HL-60 (cell line): Measurements from ENCODE around the gene TMEM231.
"Not testable (repeated sequence)": the region's sequence is repeated elsewhere in the genome, so short reads cannot be mapped to it uniquely, and the experiment has no call there.

Experiments
- DNase-seq, 2 experiments: peaks; one replicate each; pipeline ENCODE4 v3.0.0-alpha.2; 2010 to 2020; ENCODE audit warnings: low read depth in 1 of 2, low spot score in 1 of 2
- H3K27ac ChIP-seq: fragments of 250-450 bp; sonication (Bioruptor Pico); replicated peaks from 2 replicates; pipeline ENCODE4 v1.5.1; 2020; ENCODE audit warnings: mild to moderate bottlenecking, moderate library complexity
- H3K27me3 ChIP-seq: fragments of 250-450 bp; sonication (Bioruptor Pico); 2 replicates; pipeline ENCODE4 v1.5.1; 2021; ENCODE audit warnings: mild to moderate bottlenecking, moderate library complexity; ENCODE audit not compliant: insufficient read depth, poor library complexity, severe bottlenecking
- H3K4me3 ChIP-seq: replicated peaks from 2 replicates; pipeline ENCODE4 v1.5.1; 2011; ENCODE audit warnings: mild to moderate bottlenecking, control low read depth, low read length; ENCODE audit not compliant: insufficient read depth
- GABPA ChIP-seq: IDR thresholded peaks from 2 replicates; pipeline ENCODE4 v1.6.1; 2012; ENCODE audit warnings: low read depth
- POLR2AphosphoS5 ChIP-seq: IDR thresholded peaks from 2 replicates; pipeline ENCODE4 v1.6.1; 2012; ENCODE audit warnings: low read depth
- SPI1 ChIP-seq: IDR thresholded peaks from 2 replicates; pipeline ENCODE4 v1.6.1; 2012; ENCODE audit warnings: low read depth, mild to moderate bottlenecking, borderline replicate concordance
- TF ChIP-seq, protein P1 (sequence below): IDR thresholded peaks from one replicate; pipeline ENCODE4 v1.5.1; 2011; ENCODE audit warnings: low read length, control low read depth, inconsistent platforms; ENCODE audit not compliant: insufficient read depth
- TF ChIP-seq, protein P2 (sequence below): IDR thresholded peaks from 2 replicates; pipeline ENCODE4 v1.6.1; 2012; ENCODE audit warnings: low read depth; ENCODE audit not compliant: insufficient replicate concordance

The TMEM231 gene

DNA sequence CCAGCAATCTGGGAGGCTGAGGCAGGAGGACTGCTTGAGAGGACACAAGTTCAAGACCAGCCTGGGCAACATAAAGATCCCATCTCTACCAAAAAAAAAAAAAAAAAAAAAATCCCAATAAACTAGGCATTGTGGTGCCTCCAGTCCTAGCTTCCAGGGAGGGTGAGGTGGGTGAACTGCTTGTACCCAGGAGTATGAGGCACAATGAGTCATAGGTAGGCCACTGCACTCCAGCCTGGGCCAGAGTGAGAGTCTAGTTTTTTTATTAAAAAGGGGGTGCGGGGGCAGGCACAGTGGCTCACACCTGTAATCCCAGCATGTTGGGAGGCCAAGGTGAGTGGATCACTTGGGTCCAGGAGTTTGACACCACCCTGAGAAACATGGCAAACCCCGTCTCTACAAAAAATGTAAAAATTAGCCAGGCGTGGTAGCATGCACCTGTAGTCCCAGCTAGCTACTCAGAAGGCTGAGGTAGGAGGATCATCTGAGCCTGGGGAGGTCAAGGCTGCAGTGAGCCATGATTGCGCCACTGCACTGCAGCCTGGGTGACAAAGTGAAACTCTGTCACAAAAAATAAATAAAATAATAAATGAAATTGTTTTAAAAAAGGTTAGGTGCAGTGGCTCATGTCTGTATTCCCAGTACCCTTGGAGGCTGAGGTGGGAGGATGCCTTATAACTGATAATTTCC is 53.0 kb downstream of the TMEM231 start:
- H3K4me3 ChIP-seq, result no peak overlapping the region
- DNase-seq, result no peak
- TF ChIP-seq POLR2AphosphoS5, result no peak
- TF ChIP-seq, protein P1, sequence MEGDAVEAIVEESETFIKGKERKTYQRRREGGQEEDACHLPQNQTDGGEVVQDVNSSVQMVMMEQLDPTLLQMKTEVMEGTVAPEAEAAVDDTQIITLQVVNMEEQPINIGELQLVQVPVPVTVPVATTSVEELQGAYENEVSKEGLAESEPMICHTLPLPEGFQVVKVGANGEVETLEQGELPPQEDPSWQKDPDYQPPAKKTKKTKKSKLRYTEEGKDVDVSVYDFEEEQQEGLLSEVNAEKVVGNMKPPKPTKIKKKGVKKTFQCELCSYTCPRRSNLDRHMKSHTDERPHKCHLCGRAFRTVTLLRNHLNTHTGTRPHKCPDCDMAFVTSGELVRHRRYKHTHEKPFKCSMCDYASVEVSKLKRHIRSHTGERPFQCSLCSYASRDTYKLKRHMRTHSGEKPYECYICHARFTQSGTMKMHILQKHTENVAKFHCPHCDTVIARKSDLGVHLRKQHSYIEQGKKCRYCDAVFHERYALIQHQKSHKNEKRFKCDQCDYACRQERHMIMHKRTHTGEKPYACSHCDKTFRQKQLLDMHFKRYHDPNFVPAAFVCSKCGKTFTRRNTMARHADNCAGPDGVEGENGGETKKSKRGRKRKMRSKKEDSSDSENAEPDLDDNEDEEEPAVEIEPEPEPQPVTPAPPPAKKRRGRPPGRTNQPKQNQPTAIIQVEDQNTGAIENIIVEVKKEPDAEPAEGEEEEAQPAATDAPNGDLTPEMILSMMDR, result no peak
- no peak for TF ChIP-seq GABPA
- no peak for TF ChIP-seq SPI1
- TF ChIP-seq, protein P2, sequence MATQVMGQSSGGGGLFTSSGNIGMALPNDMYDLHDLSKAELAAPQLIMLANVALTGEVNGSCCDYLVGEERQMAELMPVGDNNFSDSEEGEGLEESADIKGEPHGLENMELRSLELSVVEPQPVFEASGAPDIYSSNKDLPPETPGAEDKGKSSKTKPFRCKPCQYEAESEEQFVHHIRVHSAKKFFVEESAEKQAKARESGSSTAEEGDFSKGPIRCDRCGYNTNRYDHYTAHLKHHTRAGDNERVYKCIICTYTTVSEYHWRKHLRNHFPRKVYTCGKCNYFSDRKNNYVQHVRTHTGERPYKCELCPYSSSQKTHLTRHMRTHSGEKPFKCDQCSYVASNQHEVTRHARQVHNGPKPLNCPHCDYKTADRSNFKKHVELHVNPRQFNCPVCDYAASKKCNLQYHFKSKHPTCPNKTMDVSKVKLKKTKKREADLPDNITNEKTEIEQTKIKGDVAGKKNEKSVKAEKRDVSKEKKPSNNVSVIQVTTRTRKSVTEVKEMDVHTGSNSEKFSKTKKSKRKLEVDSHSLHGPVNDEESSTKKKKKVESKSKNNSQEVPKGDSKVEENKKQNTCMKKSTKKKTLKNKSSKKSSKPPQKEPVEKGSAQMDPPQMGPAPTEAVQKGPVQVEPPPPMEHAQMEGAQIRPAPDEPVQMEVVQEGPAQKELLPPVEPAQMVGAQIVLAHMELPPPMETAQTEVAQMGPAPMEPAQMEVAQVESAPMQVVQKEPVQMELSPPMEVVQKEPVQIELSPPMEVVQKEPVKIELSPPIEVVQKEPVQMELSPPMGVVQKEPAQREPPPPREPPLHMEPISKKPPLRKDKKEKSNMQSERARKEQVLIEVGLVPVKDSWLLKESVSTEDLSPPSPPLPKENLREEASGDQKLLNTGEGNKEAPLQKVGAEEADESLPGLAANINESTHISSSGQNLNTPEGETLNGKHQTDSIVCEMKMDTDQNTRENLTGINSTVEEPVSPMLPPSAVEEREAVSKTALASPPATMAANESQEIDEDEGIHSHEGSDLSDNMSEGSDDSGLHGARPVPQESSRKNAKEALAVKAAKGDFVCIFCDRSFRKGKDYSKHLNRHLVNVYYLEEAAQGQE, result no peak

DNA sequence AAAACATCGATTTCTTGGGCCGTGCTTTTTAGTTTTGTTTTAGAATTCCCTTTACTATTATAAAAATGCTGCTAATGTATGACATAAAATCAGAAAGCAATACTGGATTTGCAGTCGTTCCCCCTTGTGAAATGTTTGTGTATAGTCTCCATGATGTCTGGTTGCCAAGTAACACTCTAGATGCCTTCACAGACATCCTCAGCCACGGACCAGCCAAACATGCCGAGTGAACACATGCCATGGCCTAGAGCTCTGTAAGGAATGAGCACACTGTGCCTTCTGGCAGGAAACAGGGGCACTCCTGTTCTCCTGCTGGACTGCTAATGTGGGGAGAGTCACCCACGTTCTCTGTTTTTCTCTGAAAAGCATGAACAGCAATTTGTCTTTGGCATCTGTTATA is 54.2 kb downstream of the TMEM231 start:
- DNase-seq, H3K27me3 ChIP-seq, H3K4me3 ChIP-seq, H3K27ac ChIP-seq: not testable (repeated sequence)

More for the DNA sequence above, 53.0 kb downstream of the TMEM231 start:
- H3K27me3 ChIP-seq, result peaks cover 3% of the 10 kb centered on the region
- no peak overlapping the region for H3K27ac ChIP-seq

DNA sequence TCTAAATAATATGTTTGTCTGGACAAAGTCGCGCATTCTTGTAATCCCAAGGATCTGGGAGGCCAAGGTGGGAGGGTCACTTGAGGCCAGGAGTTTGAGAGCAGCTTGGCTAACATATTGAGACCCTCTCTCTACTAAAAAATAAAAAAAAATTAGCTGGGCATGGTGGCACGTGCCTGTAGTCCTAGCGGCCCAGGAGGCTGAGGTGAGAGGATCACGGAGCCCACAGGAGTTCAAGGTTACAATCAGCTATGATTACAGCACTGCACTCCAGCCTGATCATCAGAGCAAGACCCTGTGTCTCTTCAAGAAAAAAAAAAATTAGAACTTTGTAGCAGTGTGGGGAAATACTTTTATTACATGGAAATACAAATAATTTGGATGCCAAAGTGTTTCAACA is 54.7 kb downstream of the TMEM231 start:
- no peak for TF ChIP-seq POLR2AphosphoS5
- TF ChIP-seq, protein P1, result no peak
- TF ChIP-seq SPI1, result no peak
- TF ChIP-seq GABPA, result no peak
- TF ChIP-seq, protein P2, result no peak
- no peak for DNase-seq
- Histone ChIP-seq H3K27me3 (peaks cover 7% of the 10 kb centered on the region), H3K4me3 (no peak overlapping the region), H3K27ac (no peak overlapping the region)

DNA sequence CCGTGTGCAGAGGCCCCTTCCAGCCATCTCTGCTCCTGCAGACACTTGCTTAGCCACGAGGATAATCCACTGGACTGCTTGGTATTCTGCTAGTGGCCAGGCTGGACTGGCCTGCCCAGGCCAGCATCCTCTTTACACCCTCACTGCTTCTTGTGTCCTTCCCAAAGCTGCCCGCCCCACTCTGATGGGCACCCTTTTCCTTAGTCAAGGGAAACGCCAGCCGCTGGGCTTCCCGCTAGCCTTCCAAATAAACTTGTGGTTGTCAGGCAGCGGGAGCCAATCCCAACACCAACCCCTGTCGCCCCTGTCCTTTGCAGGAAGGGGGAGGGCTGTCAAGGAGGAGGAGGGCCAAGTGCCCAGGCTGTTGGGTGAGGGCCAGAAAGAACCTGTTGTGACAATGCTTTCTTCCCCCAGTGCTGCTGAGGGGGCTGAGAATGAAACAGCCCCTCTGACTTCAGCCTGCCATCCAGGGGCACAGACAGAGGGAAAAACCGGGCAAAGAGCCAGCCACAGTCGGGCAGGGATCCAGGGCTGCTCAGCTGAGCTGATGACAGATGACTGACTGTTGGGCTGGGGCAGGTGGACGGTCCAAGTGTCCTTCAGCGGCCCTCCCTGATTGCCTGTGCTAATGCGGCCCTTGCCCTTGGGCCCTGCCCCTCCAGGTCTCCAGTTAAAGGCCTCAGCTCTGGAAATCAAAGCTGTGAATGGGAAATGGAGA is 57.3 kb downstream of the TMEM231 start:
- H3K27ac ChIP-seq, H3K4me3 ChIP-seq, DNase-seq: not testable (repeated sequence)
- peaks cover 26% of the 10 kb centered on the region for H3K27me3 ChIP-seq

DNA sequence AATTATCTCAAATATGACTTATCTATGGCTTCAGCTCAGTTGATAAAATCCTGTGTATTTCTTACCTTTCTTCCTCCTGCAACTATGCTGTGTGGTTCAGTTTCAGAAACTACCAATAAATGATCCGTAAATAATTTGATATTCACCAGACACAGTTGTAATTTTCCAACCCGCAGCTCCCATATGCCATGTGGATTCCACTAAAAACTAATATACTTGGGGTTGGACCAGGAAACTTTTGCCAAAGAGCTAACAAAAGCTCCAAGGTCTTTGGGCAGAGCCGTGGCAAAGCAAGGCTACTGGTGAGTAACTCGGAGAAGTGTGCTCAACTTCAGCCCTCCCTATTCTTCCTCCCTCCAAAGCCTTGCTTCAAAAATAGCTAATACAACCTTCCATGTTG is 58.5 kb downstream of the TMEM231 start:
- DNase-seq, result no peak
- Histone ChIP-seq H3K27ac (no peak overlapping the region), H3K4me3 (no peak overlapping the region), H3K27me3 (peaks cover 34% of the 10 kb centered on the region)
- TF ChIP-seq, protein P1, result no peak
- no peak for TF ChIP-seq POLR2AphosphoS5
- TF ChIP-seq, protein P2, result no peak
- TF ChIP-seq GABPA, result no peak
- no peak for TF ChIP-seq SPI1
